Fibroblast of upper back skin (primary cell): ENCODE measurements around the gene EIF3B.

ENCODE experiments used
- DNase-seq: peaks from one replicate; pipeline ENCODE4 v3.0.0-alpha.2; 2013

EIF3B gene

DNA sequence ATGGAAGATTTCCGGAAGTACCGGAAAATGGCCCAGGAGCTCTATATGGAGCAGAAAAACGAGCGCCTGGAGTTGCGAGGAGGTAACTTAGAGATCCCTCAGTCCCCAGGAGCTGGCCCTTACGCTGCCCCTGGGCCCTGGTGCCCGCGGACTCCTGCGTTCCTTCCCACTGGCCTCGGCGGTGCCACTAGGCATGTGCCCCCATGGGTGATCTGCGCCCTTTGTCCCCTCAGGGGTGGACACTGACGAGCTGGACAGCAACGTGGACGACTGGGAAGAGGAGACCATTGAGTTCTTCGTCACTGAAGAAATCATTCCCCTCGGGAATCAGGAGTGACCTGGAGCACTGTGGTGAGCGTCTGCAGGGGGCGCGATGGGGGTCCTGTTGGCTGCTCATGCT lies 24.5 kb downstream of the EIF3B start:
- no peak for DNase-seq

DNA sequence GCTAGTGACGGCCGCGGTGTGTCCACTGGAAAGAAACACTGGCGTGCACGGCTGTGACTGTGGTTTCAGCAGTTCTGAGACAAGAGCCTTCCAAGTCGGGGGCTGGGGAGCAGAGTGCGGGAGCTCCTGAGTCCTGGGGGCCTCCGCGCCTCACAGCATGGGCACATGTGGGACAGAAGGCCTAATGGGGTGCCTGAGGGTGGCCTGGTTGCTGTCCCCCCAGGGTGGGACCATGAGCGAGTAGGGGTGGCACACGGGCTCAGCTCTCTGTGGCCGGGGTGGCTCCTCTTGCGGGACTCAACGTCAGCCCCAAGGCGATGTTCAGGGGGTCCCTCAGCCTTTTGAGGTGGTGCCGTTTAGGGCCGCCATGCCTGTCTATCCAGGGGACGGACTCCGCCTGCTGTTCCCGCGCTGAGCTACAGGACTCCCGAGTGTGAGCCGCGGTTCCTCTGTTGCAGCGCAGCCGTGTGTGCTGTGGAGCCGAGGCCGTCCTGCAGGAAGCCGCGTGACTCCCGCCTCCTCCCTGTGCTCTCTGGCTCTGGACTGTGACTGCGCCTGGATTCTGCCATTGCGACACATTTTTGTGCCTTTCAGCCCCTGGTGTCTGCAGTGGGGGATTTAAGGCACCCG lies 25.3 kb downstream of the EIF3B start:
- DNase-seq: no peak

DNA sequence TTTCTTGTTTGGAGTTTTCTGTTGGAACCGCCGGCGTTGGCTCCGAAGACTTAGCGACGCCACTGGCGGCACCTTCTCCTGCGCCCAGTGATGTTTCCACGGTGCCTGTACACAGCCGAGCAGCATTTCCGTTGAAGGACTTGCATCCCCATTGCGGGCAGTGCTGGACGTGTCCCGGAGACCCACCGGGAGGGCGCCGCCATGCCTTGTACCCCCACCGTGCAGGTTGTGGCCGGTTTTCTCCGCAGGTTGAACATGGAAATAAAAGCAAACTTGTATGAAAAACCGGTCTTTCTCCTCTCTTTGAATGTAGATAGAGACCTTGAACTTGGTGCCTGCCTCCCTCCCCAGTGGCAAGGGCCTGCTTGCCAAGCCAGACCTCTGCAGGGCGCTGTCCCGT lies 25.8 kb downstream of the EIF3B start:
- no peak for DNase-seq

DNA sequence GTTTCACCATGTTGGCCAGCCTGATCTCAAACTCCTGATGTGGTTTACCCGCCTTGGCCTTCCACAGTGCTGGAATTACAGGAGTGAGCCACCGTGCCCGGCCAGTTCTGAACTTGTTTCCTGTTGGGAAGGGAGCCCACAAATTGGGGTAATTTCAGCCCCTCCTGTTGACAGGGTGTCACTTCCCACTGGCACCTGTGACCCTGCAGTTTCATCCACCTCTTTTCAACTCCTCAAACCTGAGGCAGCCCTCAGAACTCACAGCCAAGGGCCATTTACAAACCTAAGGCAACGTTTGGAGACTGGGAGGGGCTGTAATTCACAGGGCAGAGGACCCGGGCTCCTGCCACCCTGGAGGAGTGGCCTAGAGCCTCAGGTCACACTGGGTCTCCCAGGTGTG lies 26.6 kb downstream of the EIF3B start:
- DNase-seq: no peak

DNA sequence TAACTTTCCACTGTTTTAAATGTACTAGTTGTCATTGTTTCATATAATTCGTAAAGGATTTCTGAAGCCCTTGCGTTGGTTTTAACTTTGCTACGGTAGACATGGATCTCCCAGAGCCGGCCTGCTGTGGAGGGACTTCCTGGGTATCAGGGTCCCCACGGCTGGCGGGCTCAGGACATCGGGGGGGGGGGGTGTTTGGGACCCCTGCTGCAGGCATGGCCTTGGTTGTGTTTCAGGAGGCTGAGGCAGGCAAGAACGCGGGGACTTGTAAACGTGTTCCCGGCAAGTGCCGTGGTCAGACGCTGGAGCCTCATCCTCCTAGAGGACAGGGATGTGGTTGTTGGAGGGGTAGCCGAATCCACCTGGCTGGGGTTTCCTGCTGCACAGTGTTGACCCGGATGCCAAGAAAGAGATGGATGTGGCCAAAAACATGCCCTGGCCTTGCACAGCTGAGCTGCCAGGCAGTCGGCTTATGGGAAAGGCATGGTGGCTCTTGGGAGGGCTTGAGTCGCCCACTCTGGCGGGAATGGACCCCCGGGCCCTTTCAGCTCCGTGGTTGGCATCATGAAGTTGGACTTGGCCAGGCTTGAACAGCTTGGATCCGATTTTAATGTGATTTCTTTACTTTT lies 27.4 kb downstream of the EIF3B start:
- DNase-seq: no peak

DNA sequence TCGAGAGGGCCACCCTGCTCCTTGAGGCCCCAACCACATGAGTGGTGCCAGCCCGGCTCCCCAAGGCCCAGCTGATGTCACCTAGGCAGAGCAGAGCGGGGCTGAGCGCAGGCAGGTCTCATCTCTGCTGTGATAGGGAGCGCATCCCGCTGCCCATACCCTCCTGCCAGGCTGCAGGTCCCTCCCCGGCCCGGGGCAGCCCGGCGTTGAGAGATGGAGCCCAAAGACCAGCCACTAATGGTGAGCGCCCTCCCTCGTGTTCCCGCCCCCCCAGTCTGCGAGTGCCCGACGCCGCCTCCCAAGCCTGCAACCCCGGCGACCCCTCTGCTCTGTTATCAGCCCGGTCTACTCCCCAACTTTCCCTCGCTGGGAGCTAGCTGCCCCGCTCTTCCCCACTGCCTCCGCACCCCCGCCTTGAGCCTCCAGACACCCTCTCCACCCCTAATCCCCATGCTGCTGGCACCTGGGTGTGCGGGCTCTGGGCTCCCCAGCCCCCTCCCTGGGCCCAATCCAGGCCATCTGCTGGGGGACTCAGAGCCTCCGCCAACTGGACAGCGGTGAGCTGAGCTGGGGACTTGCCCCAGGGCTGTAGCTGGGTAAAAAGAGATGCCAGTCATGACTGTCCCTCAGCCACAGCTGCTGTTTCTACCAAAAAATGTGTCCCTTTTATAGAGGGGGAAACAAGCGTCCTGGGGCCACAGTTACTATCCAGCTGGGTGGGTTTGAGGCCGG lies 29.1 kb downstream of the EIF3B start:
- no peak for DNase-seq

DNA sequence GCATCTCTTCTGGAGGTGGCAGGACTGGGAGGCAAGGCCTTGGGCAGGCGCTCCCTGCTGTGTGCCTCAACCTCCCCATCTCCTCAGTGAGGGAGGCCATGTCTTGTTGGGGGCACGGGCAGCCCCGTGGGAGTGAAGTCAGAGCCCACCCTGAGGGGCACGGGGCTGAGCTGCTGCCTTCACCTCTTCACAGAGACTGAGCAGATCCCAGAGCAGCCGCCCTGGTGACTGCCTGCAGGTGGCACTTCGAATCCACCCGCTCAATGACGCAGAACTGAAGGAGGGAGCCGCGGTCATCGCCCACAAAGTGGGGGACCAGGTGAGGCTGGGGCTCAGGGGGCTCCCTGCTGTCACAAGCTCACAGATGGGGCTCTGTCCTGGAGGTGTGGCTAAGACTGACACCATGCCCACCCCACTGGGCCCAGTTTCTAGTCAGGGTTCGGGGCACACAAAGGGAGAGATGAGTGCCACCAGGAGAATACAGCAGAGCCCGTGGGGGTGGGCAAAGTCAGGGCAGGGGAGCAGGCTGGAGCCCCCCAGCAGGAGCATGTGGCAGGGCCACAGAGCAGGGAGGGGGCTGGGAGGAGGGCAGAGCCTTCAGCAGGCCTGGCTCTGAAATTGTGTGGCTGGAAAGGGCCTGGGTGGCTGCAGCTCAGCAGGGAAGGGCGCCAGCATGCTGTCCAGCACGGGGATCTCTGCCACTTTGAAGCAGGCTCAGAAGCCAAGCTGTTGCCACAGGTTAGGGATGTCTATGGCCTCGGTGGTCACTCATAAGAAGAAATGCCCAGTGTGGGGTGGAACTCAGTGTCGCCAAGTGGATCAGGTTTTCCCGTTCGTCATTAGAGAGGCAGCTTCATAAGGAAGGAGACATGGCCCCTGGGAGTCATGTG lies 30.0 kb downstream of the EIF3B start:
- DNase-seq: no peak

DNA sequence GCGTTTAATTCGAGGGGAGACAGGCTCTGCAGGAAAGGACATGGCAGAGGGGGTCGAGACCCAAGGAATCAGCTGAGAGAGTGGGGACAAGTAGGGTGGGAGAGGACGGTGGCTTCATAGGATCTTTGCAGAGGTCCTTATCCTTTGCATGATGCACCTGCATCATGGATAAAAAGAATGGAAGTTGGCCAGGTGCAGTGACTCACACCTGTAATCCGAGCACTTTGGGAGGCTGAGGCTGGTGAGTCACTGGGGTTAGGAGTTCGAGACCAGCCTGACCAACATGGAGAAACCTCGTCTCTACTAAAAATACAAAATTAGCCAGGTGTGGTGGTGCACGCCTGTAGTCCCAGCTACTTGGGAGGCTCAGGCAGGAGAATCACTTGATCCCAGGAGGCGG lies 31.5 kb downstream of the EIF3B start:
- DNase-seq: peak; percentile 25

DNA sequence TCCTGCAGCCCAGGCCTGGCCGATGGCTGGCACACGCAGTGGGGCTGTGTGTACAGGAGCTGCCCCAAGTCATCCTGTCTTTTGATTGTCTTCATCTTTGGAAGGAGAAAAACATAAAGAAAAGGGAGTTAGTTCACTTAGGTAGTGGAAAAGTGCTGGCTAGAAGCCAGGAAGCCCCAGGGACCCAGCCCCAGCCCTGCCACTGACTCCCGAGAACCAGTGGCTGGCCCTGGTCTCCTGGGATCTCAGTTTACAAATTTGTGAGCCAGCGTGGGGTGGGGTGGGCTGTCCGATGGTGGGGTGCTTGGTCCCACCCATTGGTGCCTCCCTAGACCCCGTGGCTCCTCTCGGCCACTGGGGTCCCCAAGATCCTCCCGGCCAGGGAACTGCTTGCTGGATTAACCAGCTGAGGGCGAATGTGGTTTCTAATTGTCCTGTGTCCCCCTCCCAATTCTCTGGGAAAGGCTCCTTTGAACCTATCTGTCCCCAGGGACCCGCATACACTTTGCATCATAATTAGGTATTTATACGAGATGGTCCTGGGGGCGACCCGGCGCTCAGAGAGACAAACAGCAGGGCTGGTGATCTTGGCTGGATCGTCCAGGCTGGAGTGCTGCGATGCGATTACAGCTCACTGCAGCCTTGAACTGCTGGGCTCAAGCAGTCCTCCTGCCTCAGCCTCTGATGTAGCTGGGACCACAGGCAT lies 32.5 kb downstream of the EIF3B start:
- no peak for DNase-seq

DNA sequence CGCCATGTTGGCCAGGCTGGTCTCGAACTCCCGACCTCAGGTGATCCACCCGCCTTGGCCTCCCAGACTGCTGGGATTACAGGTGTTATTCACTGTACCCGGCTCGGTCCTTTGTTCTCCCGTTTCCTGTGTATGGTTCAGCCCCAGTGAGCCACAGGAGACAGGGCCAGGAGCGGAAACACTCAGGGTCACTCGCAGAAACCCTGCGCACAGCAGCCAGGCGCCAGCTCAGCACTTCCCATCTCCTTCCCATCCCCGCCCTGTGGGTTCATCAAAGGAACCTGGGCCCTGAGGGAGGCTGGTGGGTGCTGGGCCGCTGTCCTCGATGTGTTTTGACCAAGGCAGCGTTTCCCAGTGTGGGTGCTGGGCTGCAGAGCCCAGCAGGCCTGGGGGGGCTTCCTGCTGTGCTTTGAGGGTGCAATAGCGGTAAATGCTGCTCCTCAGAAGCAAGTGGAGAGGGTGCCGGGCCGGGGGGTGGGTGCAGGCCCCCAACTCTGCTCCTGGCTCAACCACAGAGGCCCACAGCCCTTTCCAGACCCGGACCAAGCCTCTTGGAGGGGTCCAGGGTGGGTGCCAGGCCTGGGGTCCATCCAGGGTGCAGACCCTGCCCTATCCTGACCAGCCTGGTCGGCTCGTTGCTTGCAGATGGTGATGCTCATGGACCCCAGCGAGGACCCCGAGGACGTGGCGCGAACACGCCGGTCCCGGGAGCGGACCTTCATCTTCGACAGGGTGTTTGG lies 33.4 kb downstream of the EIF3B start:
- no peak for DNase-seq

DNA sequence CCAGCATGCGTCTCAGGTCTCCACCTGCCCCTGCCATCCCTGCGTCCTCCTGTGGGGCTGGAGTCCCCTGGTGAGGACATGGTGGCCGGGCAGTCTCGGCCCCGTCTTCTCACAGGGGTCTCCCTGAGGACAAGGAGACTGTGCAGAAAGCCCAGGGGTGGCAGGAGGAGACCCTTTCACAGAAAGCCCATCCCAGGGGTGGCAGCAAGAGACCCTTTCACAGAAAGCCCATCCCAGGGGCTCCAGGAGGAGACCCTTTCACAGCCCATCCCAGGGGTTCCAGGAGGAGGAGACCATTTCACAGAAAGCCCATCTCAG lies 34.0 kb downstream of the EIF3B start:
- DNase-seq: no peak

DNA sequence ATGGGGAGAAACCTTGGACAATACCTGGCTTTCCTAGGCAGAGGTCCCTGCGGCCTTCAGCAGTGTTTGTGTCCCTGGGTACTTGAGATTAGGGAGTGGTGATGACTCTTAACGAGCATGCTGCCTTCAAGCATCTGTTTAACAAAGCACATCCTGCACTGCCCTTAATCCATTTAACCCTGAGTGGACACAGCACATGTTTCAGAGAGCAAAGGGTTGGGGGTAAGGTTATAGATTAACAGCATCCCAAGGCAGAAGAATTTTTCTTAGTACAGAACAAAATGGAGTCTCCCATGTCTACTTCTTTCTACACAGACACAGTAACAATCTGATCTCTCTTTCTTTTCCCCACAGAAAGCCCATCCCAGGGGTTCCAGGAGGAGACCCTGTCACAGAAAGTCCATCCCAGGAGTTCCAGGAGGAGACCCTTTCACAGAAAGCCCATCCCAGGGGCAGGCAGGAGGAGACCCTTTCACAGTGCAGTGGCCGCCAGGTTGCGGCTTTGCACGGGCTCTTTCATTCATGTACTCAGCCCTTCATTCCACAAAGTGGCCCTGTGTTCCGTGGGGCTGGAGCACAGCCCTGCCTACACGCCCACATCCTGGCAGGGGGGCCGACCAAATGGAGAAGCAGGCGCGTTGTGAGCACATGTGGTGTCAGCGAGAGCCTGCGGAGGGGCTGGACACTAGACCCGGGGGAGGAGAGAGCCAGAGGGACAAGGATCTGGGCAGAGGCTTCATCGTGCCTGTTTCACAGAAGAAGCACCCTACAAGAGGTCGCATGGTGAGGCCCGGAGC lies 35.6 kb downstream of the EIF3B start:
- peak; percentile 60 for DNase-seq

DNA sequence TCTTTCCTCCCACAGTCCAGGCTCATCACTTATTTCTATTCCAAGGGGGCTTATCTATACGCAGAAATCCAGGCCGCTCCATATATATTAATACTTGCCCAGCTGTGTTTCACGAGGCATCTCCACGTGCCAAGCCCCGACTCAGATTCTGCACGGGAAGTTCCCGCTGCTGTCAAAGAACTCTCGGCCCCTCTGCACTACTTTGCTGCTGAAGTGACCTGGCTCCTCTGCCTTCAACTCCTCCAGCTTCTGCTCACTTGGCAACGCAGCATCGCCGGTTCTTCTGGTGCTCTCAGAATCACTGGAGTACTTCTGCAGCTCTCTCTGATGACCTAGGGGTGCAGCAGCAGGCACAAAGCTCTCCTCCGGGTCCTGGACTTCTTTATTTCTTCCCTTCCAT lies 39.1 kb downstream of the EIF3B start:
- DNase-seq: no peak

DNA sequence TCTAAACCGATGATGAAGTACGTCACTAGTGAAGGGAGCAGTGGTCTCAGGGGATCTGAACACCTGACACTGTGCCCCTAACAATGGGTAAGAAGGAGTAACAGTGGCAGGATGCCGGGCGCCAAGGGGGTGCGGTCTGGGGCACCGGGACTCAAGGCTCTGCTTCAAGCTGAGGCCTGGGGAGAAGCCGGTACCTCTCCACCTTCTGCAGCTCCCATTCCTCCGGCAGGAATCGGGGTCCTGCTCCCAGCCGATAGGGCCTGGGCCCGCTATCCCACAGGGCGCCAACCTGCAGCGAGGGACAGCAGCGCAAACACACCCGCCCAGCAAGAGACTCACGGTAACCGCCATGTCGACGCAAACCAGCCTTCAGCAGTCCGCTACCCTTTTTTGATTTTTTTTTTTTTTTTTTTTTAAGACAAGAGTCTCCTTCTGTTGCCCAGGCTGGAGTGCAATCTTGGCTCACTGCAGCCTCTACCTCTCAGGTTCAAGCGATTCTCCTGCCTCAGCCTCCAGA lies 40.0 kb downstream of the EIF3B start:
- no peak for DNase-seq

DNA sequence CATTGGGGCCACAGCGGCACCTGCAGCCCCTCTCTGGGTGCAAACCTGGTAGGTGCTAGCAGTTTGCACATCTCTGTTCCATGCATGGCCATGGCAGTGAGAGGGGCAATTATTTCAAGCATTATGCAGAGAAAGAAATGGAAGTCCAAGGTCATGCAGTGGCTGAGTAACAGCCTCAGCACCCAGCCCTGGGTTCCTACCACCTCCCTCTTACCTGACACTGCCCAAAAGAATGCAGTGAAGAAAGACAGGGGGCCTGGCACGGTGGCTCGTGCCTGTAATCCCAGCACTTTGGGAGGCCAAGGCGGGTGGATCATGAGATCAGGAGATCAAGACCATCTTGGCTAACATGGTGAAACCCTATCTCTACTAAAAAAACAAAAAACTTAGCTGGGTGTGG lies 43.9 kb downstream of the EIF3B start:
- DNase-seq: no peak

DNA sequence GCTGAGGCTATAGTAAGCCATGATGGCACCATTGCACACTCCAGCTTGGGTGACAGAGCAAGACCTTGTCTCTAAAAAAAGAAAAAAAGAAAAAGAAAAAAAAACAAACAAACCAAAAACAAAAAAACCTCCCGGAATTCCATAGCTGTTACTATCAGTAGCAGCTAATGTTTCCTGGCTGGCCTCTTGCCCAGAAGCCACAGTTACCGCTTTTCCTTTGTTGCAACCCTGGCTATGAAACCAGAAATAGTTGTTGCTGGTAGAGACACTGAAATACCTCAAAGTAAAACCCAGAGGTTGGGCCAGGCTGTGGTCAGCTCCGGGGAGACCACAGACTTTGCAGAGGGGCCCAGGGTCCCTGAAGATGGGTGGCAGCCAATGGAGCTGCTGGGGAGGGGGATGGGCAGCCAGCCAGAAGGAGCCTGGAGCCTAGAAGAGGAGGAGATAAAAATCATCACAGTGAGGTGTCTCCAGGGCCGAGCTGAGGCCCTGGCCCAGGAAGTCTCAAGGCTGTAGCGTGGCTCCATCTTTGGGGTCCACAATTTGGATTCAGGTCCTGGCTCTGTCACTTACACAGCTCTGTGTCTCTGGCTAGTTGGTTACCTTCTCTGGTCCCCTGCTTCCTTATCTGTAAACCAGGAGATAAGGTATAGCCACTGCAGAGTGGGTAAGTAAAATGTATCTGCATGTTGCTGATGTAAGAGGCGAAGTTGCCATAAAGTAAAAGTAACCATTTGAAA lies 45.4 kb downstream of the EIF3B start:
- DNase-seq: peak; percentile 100

DNA sequence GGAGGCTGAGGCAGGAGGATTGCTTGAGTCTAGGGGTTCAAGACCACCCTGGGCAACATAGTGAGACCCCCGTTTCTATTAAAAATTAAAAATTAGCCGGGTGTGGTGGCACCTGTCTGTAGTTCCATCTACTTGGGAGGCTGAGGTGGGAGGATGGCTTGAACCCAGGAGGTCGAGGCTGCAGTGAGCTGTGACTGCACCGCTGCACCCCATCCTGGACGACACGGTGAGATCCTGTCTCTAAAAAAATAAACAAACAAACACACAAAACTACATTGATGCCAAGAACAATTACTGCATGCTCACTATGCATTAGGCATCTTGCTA lies 48.0 kb downstream of the EIF3B start:
- DNase-seq: no peak

DNA sequence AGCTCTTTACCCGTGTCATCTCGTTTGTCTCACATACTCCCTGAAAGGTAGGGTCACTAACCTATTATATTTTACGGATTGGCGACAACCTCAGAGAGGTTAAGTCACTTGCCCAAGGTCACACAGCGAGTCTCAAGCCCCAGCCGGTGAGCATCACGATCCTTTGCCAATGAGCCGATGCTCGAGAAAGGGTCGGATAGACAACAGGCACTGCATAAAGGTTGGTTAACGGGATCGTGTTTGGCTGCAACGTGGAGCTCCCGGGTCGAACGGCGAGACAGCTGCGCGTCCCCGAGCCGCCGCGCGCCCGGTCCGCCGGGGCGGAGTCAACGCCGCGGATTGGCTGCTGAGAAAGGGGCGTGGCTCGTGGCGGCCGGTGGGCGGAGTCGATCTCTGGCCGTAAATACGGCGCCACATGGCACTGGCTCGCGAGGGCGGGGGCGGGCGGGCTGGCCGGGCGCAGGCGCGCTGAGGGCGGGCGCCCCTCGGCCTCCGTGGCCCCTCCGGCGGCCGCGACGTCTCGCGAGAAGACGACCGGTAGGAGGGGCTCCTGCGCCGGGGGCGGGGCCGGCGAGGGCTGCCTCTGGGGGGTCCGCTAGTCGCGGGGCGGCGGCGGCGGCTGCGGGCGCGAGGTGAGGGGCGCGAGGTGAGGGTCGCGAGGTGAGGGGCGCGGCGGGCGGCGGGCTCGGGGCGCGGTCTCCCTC lies 48.5 kb downstream of the EIF3B start, which contains the start of gene CHST12:
Gene CHST12, plus strand, starts transcription at position 598 of the 704 bp plus-strand sequence. CDS start 29,029 bp downstream, outside the sequence.
- DNase-seq: peak; percentile 93
